A204.1 (cell line): ENCODE results near the gene CENPU.
"Not testable (repeated sequence)": the region's sequence is repeated elsewhere in the genome, so short reads cannot be mapped to it uniquely, and the experiment has no call there.

Experiments
- FAIRE-seq: peaks from 2 replicates; lab custom pipeline; 2012; peaks lifted over from hg19 to GRCh38; lab: Jason Lieb, UNC

The CENPU gene, protein sequence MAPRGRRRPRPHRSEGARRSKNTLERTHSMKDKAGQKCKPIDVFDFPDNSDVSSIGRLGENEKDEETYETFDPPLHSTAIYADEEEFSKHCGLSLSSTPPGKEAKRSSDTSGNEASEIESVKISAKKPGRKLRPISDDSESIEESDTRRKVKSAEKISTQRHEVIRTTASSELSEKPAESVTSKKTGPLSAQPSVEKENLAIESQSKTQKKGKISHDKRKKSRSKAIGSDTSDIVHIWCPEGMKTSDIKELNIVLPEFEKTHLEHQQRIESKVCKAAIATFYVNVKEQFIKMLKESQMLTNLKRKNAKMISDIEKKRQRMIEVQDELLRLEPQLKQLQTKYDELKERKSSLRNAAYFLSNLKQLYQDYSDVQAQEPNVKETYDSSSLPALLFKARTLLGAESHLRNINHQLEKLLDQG

GRCh38 chr4:184733654-184734524 is at the start of gene CENPU:
TSS of gene CENPU (minus strand) at chr4:184734096. CDS start at chr4:184734062, 34 bp downstream.
- FAIRE-seq: no peak

DNA sequence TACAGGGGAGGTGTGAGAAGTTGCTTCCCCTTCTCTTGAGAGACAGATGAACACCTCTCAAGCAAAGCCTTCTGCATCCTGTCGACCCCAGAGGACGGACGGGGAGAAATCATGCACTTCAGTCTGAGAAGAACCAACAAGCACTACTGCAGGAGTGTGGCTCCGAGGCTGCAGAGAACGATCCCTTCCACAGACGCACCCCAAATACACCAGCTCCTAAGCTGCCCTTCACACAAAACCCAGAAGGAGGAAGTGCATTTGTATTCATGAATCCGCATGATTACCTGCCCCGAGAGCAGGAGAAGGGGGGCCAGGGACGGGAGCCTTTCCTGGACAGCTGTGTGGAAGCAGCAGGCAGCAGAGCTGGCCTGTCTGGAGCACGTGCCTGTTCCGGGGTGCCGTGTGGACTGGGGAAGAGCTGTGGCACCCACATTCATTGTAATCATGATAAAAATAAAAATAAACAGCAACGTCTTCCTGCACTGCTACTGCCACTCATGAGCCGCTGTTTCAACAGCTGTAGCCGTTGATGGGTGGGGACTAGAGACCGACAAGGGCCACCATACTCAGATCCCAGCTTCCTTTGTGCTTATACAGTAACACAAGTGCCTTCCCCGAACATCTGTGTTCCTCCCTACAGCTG is 49.0 kb upstream of the CENPU start:
- no peak for FAIRE-seq

DNA sequence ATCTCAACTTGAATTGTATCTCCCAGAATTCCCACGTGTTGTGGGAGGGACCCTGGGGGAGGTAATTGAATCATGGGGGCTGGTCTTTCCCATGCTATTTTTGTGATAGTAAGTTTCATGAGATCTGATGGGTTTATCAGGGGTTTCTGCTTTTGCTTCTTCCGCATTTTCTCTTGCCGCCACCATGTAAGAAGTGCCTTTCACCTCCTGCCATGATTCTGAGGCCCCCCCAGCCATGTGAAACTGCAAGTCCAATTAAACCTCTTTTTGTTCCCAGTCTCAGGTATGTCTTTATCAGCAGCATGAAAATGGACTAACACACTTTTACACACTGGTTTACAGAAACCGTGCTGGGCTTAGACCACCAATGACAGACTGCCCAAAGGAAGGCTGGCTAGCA is 45.3 kb upstream of the CENPU start:
- FAIRE-seq: not testable (repeated sequence)

DNA sequence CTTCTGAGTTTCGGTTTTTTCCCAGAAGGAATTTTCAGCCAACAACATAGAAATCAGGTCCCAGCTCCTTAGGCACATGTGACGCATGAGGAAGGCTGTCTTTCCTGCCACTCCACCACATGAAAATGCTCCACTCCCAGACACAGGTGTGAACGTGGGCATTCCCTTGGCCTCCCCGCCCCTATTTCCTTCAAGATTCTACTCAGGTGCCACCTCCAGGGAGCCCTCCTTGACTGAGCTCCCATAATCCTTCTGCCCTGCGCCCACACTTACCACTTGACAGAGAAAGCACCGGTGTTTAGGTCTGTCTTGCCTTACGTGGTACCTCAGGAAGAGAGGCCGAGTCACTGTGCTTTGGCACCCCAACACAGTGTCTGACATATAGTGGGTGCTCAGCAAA is 44.4 kb upstream of the CENPU start:
- FAIRE-seq: no peak

- FAIRE-seq: no peak
Observed at GRCh38 chr4:184776821-184777220, 42.9 kb upstream of the CENPU start.

GRCh38 chr4:184775854-184776555 is 42.1 kb upstream of the CENPU start:
- FAIRE-seq: no peak

- FAIRE-seq: no peak
Observed at GRCh38 chr4:184774152-184774551, 40.3 kb upstream of the CENPU start.

GRCh38 chr4:184771416-184771815 is 37.5 kb upstream of the CENPU start:
- FAIRE-seq: no peak

GRCh38 chr4:184769141-184769765 is 35.4 kb upstream of the CENPU start:
- no peak for FAIRE-seq

GRCh38 chr4:184768296-184768695 is 34.4 kb upstream of the CENPU start:
- no peak for FAIRE-seq

- FAIRE-seq: no peak
Observed at GRCh38 chr4:184766446-184766845, 32.5 kb upstream of the CENPU start.

GRCh38 chr4:184765473-184766340 is 31.8 kb upstream of the CENPU start:
- no peak for FAIRE-seq

GRCh38 chr4:184764601-184765000 is 30.7 kb upstream of the CENPU start:
- FAIRE-seq: no peak

DNA sequence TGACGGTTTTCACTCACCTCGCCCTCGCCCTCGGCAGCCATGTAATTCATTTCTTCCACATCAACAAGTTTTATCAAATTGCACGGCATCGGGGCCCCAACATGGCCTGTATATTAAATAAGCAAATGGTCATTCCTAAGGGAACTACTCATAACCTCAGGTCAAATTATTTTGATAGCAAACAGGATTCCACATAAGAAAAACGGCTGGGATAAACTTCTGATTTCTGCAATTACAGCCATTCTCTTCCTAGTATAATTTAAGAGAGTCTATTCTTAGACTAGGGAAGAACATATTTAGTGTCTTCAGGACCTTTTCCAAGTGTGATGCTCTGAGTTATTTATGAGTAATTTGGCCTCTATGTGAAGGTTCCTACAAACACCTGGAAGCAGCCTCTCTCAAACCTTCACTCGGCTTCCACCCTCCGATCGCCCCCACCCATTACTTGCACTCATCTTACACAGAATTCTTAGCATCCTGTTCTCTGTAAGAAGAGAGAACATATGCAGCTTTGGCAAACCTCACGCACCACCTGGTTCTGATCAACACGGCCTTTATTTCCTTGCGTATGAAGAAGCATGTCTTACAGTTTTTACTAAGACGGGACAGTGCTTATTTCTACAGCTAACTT is 29.4 kb upstream of the CENPU start:
- FAIRE-seq: no peak

- no peak for FAIRE-seq
Observed at GRCh38 chr4:184762100-184762499, 28.2 kb upstream of the CENPU start.

- FAIRE-seq: no peak
Observed at GRCh38 chr4:184760681-184761080, 26.8 kb upstream of the CENPU start.

GRCh38 chr4:184757810-184758209 is 23.9 kb upstream of the CENPU start:
- no peak for FAIRE-seq

DNA sequence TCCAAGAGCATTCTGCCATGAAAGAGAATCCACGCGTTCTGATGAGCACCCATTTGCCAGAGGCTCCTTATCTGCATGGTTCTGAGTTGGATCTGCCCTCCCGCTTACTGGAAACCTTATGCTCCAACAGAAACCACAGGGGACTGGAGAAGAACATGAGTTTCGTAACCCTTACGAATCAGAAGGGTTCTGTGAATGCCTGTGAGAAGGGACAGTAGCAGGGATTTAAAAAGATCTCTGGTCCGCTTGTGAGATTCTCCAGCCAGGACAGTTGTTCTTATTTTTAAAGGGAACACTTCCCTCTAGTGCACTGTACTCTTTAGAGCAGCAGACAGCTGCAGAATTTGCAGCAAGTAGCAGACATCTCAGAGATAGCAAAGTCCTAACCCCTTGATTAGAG is 22.5 kb upstream of the CENPU start:
- no peak for FAIRE-seq

DNA sequence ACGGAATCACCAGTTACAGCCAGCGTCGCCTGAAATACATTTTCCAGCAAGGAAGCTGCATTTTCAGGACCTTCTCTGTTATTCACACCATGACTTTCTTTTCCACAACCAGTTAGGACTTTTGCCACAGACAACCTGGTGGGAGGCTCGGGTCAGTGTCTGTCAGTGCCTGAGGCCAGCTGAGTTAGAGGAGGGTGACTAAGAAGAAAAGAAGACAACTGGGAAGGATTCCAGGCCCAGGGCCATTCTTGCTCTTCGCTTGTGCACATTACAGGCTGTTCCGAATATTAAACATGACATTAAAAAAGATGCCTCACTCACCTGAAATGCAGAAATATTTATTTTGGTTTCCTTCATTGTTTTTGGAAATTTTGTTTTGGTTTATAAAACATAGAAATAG is 21.4 kb upstream of the CENPU start:
- FAIRE-seq: no peak
